Measurements from ENCODE around the gene NUDCD3. TPM values are rescaled to one million over a fixed set of nuclear protein-coding genes. Genes with fewer than 3 reads are reported as not detected.

NUDCD3 gene
- total RNA-seq (2022; extraction: Qiagen RNA extraction; ENCODE audit: low read depth): 47.7 to 67.2 TPM (median 61.0 TPM) in 5 replicates

DNA sequence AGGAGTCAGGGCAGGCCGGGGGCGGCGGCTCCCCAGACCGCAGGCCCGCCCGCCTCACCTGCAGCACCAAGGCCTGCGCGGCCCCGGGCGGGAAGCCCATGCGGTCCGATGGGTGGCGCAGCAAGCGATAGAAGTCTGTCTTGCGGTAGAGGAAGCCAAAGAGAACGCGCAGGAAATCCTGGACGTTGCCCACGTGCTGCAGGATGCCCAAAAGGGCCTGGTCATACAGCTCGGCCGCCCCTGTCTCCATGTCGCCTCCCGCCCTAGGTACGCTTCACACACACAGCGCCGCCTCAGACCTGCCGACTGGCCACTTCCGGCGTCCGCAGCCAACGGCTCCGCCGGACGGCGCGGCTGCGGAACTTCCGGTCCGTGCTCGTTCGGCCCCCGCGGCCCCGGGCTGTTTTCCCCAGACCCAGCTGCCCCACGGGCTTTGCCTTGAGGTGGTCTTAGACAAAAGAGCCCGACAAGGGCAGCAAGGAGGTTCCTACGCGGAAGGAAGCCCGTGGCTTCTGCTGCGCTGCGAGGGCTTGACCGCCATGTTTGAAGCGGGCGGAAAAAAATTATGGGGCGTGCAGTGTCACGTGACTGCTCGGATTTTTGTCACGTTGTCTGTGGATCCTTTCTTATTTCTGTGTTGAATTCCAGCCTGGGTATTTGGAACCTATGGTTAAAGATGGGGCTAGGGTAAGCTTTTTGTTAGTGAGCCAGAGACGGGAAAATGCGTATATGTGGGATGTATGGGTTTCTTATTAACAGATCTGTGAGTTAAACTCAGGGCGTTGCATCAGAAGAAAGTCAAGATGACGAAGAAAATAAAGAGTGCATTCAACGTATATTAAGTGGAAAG, at the start of gene NUDCD3:
Gene NUDCD3, minus strand, starts transcription at position 308 of the 850 bp plus-strand sequence. Its CDS starts 58 bp downstream, at position 250.

Other genes starting within 250 kb of the NUDCD3 start
- 0.08 to 0.36 TPM (median 0.21 TPM) in 5 replicates for gene CAMK2B, start 165.1 kb downstream of the NUDCD3 start, total RNA-seq (2022; extraction: Qiagen RNA extraction; ENCODE audit: low read depth)
- gene NPC1L1, start 50.7 kb upstream of the NUDCD3 start, total RNA-seq (2022; extraction: Qiagen RNA extraction; ENCODE audit: low read depth): 0.06 to 0.14 TPM (median 0.08 TPM) in 5 replicates
- 96.4 to 130 TPM (median 118 TPM) in 5 replicates for gene DDX56, start 83.2 kb upstream of the NUDCD3 start, total RNA-seq (2022; extraction: Qiagen RNA extraction; ENCODE audit: low read depth)
- 45.1 to 53.6 TPM (median 52.5 TPM) in 5 replicates for gene TMED4, start 91.6 kb upstream of the NUDCD3 start, total RNA-seq (2022; extraction: Qiagen RNA extraction; ENCODE audit: low read depth)
- gene OGDH, start 116.0 kb upstream of the NUDCD3 start, total RNA-seq (2022; extraction: Qiagen RNA extraction; ENCODE audit: low read depth): 20.8 to 37.6 TPM (median 31.5 TPM) in 5 replicates

Data from A549 treated with ZK216348 at 1 μM for 4 hours (cell line).